Activated T-helper 1 cell treated with anti-CD3 and anti-CD28 coated beads, Interleukin-2, amount 50 U/mL, for 16 hours (primary cell): Measurements from ENCODE around the gene BAK1.

Source experiments
- DNase-seq, 2 donors: peaks; one replicate each; pipeline ENCODE4 v3.0.0-alpha.2; 2020; ENCODE audit warnings: low read depth in 1 of 2, low spot score in 1 of 2

The BAK1 gene

DNA sequence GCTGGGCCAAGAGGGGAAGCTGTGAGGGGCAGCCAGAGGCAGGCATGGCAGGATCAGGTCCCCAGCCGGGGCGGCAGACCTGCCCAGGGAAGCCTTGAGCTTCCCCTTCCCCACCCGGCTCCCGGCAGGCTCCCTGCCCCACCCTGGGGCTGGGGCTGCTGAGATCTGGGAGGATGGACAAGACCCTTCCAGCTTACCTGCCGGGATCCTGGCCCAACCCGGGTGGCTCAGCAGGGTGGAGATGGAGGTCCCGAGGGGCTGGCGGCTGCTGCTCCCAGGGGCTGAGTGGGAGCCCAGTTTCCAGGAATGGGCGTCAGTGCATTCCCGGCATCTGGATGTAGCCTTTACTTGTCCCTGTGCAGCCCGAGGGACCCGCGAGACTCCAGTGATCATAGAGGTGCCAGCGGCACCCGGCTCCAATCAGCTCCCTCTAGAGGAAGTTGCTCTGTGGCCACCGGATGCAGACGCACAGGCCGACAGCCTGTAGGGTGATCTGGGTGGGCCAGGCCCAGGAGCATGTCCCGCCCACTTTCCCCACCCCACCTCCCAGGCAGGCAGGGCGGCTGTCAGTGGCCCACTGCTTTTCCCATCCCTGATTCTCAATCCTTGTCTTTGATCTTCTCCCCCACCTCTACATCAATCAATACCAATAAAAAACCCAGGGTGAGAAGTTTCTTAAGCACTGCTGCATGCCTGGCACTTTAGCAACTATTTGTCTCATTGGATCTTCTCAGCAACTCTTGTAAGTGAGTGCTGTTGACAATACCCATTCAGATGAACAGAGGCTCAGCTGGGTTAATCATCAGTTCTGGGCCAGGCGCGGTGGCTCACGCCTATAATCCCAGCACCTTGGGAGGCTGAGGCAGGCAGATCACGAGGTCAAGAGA, at the start of gene BAK1:
TSS of gene BAK1 (minus strand) at position 449 of the 887 bp plus-strand sequence. CDS start 2,672 bp downstream, outside the sequence.
- peak; percentile 61 to 78 for DNase-seq

GRCh38 chr6:33628401-33628964, 48.4 kb upstream of the BAK1 start:
- DNase-seq = no peak

DNA sequence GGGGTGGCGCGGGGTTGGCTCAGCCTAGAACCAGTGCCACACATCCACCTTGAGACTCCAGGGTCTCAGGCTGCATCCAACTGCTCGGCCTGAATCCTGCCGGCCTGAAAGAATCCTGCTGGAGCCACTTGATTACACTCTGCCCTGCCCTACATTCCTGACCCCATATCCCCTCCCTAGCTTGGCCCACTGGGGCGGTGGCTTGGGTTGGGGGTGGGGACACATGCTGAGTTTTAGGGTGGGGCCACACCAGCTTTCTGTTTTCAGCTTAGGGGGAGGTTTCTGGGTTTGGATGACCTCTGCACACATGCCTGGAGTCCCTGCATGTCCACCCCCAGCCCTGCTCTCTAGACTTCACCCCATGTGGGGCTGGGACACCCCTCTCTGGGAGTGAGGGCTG, 47.8 kb upstream of the BAK1 start:
- DNase-seq = no peak

GRCh38 chr6:33624856-33625255, 44.8 kb upstream of the BAK1 start:
- no peak for DNase-seq

DNA sequence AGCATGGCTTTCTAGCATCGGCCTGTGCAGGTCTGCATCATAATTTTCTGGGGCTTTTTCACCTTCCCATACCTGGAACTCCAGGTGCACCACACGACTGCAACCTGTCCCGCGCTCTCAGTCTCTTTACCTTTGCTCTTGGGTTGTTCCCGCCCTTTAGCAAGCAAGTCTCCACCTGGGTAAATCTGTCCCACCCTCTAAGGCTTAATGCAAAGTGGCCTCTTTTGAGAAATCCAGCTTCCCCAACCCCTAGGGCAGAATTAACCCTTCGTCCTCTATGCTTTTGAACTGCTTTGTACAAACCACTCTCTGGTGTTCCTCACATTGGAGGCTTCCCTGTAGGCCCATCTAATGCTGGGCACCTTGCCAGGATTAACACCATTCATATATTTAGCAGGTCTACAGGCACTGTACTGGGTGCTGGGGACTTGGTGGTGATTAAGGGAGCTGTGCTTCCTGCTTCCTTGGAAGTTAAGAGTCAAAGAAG, 43.9 kb upstream of the BAK1 start:
- no peak for DNase-seq

GRCh38 chr6:33622456-33623431, 42.7 kb upstream of the BAK1 start:
- no peak for DNase-seq

- peak in 1 of 2 donors; percentile 19 for DNase-seq
These were observed 41.8 kb upstream of the BAK1 start for GRCh38 chr6:33621711-33622388.

DNA sequence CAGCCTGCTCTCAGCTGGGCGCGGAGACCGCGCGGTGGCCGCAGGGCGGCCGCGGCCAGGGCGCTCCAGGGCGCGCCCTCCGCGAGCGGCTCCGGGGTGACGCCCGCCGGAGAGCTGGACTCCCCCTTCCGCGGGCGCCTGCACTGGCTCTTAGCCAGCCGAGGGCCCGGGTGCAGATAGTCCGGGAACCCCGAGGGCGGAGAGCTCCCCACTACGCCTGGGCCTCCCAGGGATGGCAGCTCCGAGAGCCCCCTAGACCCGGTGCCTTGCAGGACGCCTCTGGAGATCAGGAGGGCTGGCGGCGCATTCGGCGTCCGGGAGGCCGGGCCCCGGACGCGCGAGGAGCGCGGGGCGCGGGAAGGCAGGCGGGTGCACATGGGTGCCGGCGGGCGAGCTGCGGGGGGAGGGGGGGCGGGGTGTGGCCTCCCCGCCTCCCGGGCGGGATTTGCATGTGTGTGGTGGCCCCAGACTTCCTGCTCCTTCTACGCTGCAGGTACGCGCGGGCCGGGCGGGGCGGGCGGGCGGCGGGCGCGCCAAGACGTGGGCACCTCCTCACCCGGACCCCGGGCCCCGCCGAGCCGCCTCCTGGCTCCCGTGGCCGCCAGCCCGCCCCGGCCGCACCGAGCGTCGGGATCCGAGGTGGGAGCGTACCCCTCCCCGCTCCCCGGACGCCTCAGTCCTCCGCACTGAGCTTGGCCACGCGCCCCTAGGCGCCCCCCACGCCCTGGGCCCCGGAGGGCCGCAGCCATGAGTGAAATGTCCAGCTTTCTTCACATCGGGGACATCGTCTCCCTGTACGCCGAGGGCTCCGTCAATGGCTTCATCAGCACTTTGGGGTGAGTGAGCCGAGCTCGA, 41.0 kb upstream of the BAK1 start, which contains the start of gene ITPR3:
TSS of gene ITPR3 (plus strand) at position 467 of the 855 bp plus-strand sequence. CDS start at position 748, 281 bp downstream.
- DNase-seq = peak; percentile 55 to 62

DNA sequence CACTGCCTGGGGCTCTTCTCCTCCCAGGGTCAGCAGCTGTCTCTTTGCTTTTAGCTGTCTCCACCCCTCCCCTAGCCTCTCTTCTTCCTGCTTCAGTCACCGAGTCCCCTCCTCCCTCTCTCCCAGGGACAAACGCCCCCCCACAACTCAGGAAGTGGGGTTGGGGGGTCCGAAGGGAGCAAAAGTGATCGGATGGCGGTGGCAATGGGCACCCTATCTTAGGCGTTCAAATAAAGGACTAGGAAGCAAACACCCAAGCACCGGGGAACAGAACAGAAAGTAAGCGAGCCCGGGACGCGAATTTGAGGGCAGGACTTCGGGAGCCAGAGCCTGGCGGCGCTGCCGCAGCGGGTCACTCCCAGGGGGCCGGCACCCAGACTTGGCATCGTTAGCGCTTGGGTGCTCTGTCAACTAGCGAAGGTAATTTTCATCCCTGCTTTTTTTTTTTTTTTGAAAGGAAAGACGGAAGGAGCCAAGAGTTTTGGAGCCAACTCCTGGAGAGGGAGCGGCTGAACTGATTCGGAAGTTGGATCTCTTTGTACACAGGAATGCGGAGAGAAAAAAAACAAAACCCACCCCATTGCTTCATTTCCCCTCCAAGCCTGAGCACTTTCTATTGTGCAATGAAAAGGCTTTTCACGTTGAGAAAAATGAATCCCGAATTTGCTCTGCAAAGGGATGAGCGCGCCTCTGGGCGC, 40.2 kb upstream of the BAK1 start:
- no peak for DNase-seq

- DNase-seq = no peak
These were observed 39.2 kb upstream of the BAK1 start for GRCh38 chr6:33619166-33619840.

DNA sequence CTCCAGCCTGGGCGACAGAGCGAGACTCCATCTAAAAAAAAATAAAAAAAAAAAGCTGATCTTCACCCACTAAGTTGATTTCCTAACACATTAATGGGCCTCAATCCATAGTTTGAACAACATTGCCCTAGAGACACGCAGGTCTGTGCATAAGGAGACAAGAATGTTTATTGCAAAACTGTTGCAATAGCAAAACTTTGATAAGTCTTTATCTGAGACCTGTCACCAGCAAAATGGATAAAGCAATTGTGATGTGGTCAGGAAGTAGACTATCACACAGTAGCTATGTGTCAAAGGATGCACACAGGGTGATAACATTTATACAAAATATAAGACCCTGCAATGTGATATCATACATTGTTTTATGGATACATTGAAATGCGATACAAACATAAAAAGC, 36.8 kb upstream of the BAK1 start:
- DNase-seq = no peak

- DNase-seq = no peak
These were observed 36.0 kb upstream of the BAK1 start for GRCh38 chr6:33616113-33616512.

GRCh38 chr6:33613795-33614168, 33.7 kb upstream of the BAK1 start:
- no peak for DNase-seq

DNA sequence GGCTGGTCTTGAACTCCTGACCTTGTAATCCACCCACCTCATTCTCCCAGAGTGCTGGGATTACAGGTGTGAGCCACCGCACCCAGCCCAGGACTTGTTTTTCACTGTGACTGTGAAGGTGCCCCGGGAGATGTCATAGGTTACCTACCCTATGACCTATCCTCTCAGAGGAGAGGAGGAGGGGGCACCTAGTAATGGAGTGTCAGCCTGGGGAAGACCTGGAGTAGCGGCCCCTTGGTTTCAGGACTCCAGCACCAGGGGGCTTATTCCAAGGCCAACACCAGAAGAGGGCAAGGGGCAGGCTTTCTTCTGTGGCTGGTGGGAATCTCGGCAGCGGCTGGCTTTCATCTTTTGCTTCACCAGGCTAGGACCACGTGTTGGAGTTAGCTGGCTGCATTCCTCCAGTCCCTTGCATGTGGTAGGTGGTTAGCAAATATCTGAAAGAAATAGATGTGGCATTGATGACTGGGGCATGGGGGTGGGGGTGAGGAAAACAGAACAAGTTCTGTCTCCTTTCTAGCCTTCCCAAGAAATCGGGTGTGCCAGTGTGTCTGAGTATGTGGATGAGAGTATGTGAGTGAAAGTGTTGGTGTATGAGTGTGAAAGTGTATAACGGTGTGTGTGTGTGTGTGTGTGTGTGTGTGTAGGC, 33.2 kb upstream of the BAK1 start:
- DNase-seq = no peak

DNA sequence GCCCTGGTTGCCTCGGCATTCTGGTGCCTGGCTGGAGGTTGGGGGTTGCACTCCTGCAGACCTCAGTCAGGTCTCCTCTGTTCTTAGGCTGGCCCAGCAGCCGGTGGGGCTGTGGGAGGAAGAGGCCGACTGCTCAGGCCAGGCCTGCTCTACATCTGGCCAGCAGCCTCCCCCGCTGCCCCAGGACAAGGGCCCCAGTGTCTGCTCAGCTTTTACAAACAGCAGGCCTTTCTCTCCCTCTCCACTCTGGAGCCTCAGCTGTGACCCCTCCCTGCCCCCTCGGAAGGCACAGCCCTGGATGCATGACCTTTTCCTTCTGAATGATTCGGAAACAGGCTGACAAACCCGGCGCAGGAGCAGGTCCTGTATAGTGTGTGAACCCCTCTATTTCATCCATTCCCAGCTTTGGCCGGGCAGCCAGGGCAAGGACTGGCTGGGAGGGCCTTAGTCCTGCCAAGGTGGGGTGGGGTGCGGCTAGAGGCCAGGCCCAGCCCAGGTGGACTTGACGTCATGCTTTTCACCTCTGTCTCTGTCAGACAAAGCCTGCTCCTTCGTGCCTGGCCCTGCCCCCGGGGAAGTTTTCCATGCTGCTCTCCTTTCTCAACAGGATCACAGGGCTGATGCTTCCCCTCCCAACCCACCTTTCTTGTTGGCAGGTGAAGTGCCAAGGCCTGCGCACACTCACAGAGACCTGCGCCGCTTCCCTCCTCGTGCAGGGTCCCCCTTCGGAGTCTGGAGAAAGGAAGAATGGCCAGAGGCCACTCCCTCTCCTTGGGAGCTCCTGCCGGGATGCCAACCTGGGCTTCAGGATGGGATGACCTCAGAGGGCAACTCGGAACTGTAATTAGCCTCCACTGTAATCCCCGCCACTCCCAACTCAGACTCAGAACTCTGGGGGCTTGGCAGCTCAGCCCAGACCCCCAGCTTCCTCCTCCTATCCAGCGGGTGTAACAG, 31.0 kb upstream of the BAK1 start:
- no peak for DNase-seq

- no peak for DNase-seq
These were observed 30.0 kb upstream of the BAK1 start for GRCh38 chr6:33610067-33610466.

DNA sequence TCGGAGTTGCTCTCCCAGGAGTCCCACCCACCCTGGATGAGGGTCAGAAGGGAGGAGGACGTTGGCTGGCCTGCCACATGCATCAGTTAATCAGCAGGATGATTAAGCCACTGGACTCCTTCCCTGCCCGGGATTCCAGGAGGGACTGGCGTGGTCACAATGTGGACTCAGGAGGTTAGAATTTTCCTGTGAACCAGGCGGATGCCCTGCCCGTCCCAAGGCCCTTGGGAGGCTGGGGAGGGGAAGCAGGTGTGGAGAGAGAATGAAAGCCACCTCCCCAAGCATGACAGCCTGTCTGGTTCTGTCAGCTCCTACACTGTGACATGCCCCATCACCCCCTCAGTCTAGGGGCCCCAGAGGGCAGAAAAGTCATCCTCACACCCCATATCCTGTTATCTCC, 29.5 kb upstream of the BAK1 start:
- no peak for DNase-seq
